ENCODE results near the gene PANK1.

Gene PANK1

DNA sequence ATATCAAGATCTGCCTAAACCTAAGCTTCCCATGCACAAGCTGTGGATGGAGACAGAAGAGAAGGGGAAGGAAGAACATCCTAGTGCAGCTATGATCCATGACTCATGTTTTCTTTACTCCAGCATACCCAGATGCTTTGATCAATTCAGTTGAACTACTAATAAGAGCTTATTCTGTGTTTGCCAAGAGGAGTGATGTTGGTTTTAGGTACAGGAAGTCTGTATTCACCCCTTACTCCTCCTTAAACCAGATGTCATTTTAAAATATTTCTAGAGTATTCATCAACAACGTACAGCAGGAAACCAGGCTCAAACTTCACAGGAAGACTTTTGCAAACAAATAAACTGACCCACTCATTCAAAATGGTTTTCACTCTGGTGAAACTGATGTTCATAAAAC lies 29.2 kb downstream of the PANK1 start:
- DNase-seq (ENCODE audit: low spot score) = no peak

DNA sequence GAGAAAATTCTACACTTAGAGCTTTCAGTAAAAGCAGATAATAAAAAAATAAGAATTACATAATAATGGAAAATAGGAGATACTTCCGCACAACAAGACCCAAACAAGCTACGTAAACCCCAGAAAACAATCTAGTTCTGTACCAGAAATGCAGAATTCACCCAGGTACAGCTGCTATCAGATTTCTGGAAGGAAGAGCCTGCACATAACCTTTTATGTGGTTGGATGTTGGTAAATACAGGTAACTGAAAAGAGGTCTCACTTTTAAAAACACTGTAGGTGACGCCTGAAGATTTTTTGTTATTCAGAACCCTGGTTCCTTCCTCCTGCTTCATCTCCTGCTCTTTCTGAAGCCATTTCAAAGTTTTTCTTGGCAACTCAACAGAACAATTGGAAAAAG lies 29.9 kb downstream of the PANK1 start:
- DNase-seq (ENCODE audit: low spot score) = no peak

DNA sequence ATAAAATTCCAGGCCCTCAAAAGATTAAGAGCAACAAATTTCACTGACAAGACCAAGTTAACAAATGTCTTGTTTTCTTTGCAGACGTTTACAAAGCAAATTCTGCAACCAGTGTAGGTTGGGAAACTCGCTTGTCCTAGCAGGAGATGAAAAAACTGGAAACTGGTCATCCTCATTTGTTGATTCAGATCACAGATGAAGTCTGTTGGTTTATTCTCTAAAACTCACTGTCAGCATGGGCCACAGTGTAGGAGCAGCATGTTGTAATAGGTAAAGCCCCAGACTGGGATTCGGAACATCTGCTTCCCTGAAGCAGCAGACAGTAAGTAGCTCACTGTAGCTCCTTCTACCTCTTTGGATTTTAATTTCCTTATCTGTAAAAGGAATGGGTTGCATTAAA lies 31.5 kb downstream of the PANK1 start:
- DNase-seq (ENCODE audit: low spot score) = no peak

DNA sequence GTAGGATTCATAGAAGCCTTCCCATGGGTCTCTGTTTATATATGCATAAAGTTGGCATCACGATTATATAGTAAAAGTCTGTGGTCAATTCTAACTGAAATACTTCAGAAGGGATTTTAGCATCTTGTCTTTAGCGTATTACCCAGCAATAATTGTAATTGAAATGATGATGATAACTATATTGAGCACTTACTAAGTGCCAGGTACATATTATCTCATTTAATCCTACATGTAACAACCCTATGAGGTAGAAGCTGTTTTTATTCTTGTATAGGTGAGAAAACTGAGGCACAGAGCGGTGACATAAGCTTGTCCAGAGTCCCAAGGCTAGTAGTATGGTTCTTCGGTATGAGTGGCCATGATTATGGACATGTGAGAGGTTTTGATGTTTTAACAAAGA lies 33.8 kb downstream of the PANK1 start:
- no peak for DNase-seq (ENCODE audit: low spot score)

DNA sequence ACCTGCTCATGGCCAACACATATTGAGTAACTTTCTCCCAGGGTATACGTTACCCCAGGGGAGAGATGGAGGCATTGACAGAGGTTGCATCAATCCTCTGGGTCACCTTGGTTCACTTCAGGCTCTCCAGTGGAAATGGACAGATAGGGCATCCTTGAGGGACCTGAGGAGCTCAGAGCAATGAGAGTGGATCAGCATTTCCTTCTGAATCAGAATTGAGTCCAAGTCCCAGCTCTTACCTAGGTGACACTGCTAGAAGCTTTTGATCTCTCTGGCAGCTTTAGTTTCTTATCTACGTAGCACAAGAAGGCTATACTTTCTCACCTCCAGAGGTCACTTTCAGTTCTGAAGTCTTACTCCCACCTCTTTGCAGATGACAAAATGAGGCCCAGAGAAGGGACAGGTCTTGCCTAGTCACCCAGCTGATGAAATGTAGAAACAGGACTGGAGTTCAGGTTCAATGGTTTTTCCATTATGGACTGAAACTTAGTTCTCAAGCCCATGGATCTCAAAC lies 35.2 kb downstream of the PANK1 start:
- no peak for DNase-seq (ENCODE audit: low spot score)

DNA sequence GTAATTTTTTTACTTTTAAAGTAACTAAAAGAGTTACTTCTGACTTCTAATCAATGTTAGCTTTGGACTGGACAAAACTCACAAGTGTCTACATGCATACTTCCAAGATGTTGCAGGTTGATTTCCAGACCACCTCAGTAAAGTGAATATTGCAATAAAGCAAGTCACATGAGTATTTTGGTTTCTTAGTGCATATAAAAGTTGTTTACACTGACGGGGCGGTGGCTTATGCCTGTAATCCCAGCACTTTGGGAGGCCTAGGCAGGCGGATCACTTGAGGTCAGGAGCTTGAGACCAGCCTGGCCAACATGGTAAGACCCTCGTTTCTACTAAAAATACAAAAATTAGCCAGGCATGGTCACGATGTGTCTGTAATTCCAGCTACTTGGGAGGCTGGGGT lies 40.8 kb downstream of the PANK1 start:
- no peak for DNase-seq (ENCODE audit: low spot score)

DNA sequence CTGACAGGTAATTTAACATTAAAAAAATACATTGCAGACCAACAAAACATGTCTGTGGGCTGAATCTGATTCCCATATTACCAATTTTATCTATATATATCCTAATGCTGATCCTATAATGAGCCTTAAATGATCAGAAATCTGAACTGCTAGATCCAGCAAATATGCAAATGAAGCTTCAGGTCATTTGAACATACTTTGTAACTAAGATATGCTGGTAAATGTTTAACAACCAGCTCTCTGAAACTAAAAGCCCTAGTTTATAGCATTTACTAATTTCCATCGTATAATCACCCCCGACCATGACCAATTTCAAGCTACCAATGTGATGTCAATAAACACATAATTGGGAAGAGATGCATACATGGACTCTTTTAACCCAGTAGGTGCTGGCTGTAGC lies 42.1 kb downstream of the PANK1 start:
- DNase-seq (ENCODE audit: low spot score) = no peak

DNA sequence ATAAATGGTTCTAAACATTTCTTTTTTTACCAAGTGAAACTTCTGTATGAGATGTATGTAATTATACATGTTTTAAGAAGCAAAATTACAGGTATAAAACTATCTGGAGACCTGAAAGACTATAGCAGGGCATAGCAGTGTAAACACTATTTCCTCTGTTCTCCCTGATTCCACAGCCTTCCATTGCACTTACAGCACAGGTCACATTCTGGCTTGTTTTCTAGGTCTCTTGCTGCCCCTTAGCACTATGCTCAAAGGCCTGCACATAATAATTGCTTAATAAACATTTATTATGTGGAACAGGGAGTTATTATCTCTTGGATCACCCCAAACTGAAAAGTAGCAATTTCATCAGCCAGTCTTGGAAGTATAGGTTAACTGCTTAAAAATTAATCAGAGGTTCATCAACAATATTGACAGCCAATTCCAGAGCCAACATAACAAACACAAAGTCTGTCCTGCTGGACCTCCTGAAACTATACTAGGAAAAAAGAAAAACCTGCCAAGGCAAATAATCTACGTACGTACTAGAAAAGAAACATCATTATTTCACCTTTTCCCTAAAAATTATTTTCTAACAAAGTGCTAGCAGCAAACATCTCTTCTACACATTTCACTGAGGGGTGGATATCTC lies 43.2 kb downstream of the PANK1 start:
- no peak for DNase-seq (ENCODE audit: low spot score)

DNA sequence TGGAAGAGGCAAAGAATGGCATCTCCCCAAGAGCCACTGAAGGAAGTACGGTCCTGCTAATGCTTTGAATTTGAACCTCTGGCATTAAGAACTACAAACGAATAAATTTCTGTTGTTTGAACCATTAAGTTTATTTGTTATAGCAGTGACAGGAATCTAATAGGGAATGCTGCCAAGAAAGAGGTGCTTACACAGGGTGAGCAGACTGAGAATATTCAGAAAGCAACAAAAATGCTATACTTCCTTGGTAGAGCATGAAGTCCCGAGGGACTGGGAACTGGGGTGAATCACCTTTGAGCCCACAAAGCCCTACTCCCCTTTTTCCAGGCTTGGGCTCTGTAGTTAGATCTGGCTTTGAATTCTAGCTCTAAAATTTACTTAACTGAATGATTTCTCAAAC lies 45.0 kb downstream of the PANK1 start:
- no peak for DNase-seq (ENCODE audit: low spot score)

DNA sequence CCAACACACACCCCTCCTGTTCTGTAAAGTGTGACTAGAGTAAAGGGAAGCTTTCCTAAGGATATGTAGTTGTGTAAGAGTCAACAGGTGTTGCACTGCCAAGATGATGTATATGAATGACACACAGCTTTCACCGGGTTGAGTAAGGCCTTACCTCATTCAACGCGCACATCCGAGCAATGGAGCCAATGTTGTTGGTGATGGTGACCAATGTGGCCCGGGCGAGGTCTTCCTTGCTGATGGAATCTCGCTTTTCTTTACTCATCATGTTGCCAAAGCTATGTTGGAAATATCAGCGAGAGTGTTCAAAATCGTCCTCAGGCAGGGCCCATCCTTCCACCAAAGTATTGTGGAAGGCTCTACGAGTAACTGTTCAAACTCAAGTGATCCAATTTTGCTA lies 52.0 kb downstream of the PANK1 start:
- no peak for DNase-seq (ENCODE audit: low spot score)

DNA sequence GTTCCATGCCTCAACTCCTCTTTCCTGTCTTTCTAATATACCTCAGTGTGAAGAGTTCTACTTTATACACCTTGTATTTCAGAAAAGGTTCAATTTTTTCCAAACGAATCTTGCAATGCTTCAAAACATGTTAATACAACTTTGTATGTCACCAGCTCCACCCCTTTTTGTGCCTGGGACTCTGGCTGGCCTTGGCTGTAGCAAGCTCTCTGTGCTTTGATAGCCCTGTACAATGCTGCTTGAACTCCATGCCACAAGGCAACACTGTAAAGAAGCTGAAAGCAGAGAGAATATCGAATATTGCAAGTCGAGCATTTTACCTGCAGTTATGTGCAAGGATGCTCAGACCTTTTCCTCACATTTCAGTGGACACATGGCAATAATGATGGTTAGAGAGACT lies 52.5 kb downstream of the PANK1 start:
- no peak for DNase-seq (ENCODE audit: low spot score)

DNA sequence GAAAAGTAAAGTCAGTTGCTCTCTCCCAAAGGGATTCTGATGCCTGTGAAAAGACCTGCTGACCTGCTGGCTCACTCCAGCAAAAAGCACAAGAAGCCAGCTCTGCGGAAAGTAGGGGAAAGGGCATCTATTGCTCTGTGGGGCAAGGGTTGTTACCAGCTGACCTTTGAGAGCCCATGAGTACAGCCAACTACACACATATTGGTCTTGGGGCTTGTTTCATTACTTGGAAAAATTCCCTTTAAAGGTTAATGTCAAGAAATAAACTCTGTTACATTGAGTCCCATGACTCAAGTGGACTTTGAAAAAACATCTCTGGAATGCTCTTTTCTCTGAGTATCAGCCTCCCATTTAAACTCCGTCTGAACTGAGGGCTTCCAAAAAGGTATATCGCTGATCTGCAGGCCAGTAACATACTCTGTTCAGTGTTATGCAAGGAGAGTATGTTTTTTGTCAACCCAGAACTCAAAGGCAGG lies 53.2 kb downstream of the PANK1 start:
- DNase-seq (ENCODE audit: low spot score) = no peak

DNA sequence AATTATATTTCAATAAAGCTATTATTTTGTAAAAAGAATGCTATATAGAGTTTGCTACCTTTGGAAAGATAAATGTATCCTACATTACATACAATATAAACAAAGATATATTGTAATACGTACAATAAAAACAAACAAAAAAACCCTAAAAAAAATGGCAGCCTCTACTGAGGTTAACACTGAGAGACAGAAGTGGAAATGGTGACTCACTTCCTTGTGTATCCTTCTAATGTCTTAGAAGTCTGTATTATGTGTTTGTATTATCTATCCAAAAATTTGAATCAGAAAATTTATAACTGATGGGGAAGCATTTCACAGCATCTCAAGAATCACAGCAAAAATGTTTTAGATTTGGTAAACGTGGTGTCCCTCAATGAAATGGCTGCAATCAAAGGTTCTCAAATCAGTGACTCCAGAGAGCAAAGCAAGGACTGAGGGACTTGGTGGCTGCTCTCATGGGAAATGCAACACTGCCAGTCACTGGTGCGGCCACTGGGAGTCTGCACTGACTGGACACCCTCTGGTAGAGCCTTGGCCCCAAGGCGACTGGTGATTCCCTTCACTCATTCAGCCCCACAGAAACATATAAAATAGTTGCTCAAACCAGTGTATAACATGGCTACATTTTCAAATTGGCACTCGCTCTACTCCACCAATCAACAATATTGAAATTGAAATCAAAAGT lies 53.8 kb downstream of the PANK1 start:
- DNase-seq (ENCODE audit: low spot score) = no peak

DNA sequence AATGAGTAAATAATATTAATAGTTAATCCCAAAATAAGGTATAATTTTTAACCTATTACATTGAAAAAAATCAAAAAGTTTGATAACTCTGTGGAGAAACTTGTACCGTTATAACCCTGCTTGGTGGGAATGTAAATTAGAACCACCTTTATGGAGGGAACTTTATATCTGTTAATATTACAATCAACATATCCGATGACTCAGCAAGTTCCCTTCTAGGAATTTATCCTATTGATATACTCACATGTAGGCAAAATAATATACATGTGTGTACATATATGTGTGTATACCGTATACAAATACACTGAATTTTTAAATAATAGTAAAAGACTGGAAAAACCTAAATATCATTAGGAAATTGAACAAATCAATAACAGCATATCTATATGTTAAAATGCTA lies 54.7 kb downstream of the PANK1 start:
- no peak for DNase-seq (ENCODE audit: low spot score)

DNA sequence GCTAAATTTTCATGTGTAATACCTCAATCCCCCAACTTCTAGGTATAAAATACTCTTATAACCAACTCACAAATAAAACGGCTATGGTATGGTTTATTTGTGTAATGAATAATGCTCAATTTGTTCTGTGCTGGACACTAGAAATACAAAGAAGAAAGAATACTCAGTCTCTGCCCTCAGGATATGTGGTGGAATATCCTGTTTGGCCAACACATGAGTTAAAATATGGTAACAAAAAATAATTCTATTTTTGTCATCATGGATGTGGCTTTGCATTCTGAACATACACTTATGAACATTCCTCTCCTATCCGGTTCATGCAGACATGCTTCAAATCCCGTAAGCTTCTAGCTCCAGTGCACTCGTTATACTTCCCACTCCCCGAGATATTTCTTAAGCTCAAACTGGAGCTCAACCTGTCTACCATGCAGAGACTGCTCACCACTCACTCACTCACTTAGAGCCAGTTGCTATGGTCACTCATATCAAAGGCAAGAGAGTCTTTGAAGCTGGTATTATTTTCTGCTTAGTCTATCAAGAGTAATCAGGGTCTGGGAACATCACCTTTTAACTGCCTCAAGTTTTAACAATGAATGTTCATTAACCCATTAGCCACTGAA lies 55.8 kb downstream of the PANK1 start:
- DNase-seq (ENCODE audit: low spot score) = no peak

DNA sequence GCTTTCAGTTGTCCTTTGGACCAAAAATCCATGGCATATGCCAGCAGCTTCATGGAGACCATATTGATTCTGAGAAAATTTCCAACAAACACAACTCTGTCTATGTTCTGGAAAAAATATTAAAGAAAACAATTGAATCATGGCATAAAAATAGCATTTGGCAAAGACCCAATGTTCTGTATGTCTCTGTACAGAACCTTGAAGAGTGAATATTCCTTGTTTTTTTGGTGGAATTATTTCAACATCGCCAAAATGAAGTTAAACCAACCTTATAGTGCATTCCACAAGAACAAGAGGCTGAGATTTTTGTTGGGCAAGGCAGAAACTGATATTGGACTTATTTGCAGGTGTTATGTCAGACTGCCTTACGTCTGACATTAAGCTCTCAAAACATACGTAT lies 56.4 kb downstream of the PANK1 start:
- DNase-seq (ENCODE audit: low spot score) = no peak

DNA sequence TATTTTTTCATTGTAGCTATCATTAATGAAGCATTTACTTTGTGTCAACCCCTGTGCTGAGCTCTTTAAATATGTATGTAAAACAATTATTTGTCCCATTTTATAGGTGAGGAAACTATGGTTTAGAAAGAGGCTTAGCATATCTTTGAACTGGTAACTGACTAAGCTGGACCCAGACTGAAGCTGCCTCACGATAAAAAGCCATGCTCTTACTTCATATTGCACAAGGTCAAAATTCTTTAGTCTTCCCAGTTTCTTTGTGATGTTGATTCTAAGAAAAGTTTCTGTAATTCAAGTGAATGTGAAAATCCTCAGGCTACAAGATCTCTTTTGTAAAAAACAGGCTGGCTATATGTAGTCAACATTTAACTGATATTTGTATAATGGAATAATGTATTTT lies 63.0 kb downstream of the PANK1 start:
- DNase-seq (ENCODE audit: low spot score) = no peak

DNA sequence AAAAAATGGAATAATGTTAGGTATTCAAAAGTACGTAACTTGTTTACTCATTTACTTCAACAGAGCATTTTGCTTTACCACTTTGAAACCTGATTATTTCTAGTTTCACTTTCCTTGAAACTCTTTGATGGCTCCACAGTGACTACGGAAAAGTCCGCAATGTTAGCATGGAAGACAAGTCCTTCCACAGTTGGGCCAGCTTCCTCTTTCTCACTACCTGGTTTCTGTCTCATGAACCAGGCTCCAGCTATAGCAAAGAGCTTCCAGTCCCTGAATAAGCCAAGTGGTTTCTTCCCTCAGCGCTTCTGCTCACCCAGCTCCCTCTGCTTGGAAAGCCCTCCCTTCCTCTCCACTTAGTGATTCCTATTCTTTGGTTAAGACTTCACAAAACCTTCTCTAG lies 64.8 kb downstream of the PANK1 start:
- DNase-seq (ENCODE audit: low spot score) = no peak

DNA sequence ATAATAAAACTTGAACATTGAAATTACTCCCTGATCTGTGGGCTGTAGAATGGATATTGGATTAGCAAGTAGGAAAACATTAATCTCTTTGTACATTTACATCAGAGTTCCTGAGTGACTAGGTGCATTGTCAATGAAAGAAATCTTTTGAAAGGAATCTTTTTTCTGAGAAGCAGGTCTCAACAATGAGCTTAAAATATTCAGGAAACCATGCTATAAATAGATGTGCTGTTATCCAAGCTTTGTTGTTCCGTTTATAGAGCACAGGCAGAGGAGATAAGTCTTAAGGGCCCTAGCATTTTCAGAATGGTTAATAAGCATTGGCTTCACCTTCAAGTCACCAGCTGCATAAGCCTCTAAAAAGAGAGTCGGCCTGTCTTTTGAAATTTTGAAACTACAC lies 68.3 kb downstream of the PANK1 start:
- DNase-seq (ENCODE audit: low spot score) = no peak

DNA sequence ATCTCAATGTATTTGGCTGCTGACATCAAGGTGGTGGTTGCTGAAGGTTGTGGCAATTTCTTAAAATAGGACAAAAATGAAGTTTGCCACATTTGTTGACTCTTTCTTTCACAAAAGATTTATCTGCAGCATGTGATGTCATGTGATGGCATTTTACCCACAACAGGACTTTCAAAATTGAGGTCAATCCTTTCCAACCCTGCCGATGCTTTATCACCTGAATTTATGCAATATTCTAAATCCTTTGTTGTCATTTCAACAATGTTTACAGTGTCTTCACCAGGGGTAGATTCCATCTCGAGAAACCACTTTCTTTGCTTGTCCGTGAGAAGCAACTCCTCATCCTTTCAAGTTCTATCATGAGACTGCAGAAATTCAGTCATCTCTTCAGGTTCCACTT lies 69.0 kb downstream of the PANK1 start:
- no peak for DNase-seq (ENCODE audit: low spot score)

DNA sequence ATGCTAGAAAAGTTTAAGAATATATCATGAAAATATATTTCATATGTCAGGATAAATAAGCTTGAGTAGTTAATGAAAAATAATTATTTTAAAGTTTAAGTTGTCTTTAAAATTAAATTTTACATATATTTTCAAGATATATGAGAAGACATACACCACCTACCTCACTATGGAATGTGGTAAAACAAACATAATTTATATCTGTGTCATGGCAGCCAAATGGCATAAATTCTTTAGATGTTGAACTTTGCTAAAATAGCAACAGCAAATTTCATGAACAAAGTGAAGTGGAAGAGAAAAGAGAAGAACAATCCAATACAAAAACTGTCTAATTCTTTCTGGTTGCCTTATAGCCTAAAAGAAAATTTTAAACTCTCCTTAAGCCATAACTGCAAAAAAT lies 70.0 kb downstream of the PANK1 start:
- no peak for DNase-seq (ENCODE audit: low spot score)

DNA sequence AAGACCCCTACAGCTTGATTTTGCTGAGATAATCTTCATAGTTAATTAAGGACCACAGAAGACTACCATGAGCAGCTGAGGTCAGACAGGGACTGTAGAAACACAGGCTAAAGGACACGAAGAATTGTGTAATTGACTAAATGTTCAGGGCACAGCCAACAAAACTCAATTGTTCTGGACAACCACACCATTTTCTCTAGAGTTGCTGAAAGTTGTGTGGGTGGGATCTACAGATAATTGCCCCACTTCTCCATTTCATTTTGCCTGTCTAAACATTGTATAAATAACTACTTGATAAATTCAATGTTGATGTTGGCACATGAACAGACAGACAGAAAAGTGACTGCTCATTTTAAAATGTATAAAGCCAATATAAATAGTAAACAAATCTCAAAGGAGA lies 70.7 kb downstream of the PANK1 start:
- no peak for DNase-seq (ENCODE audit: low spot score)

DNA sequence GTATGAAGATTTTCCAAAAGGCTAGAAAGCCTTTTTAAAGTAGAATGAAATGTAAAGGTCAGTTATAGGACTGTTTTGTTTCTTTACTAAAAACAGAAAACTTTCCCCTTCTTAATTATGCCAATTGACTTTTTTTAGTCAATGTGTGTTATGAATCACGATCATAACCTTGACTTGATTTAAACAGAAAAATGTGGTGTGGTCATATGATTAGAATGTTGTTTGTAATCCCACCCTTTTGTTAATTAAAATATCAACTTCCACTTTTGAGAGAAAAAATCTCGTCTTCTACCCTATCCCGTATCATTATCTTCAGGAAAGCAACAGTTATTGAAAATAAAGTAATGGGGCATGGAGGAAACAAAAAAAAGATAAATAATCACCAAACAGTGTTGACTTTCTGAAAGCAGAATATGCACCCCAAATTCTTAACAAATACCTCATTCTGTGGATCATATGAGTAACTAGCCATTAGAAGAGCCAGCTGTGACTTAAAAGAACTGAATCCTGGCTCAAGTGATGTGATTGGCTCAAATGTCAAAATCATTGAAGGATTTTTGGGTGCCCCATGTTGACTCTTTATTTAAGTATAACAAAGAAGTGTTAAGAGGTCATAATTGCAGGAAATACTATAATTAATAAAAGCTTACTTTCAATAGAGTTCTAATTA lies 77.3 kb downstream of the PANK1 start:
- no peak for DNase-seq (ENCODE audit: low spot score)

Measured in left forelimb (tissue), 1 donor.